ACC112 (cell line): ENCODE measurements around the gene MPEG1.

ENCODE experiments used
- H2AFZ ChIP-seq: fragments of 200-600 bp; sonication (generic); one replicate; pipeline ENCODE4 v1.6.0; 2017; ENCODE audit warnings: antibody characterized with exemption, low read length; ENCODE audit not compliant: unreplicated experiment
- H3K27ac ChIP-seq: fragments of 200-600 bp; sonication (generic); 2 replicates; pipeline ENCODE4 v1.5.1; 2014; ENCODE audit warnings: low read depth, mild to moderate bottlenecking, antibody characterized with exemption, low read length, moderate library complexity
- H3K27me3 ChIP-seq: fragments of 200-600 bp; sonication (generic); 2 replicates; pipeline ENCODE4 v1.6.1; 2014; ENCODE audit warnings: mild to moderate bottlenecking, antibody characterized with exemption, low read length, moderate library complexity, mixed read lengths; ENCODE audit not compliant: insufficient read depth
- H3K36me3 ChIP-seq: fragments of 200-600 bp; sonication (generic); 2 replicates; pipeline ENCODE4 v1.6.1; 2016; ENCODE audit warnings: mild to moderate bottlenecking, antibody characterized with exemption, low read length, moderate library complexity, mixed read lengths; ENCODE audit not compliant: insufficient read depth
- H3K4me1 ChIP-seq: fragments of 200-600 bp; sonication (generic); one replicate; pipeline ENCODE4 v1.6.1; 2016; ENCODE audit warnings: low read length, mixed read lengths; ENCODE audit not compliant: insufficient read depth, unreplicated experiment, control insufficient read depth
- H3K4me3 ChIP-seq: fragments of 200-600 bp; sonication (generic); 2 replicates; pipeline ENCODE4 v1.5.1; 2014; ENCODE audit warnings: mild to moderate bottlenecking, low read depth, low read length
- H3K79me2 ChIP-seq: fragments of 200-600 bp; sonication (generic); one replicate; pipeline ENCODE4 v1.6.0; 2016; ENCODE audit warnings: low read length; ENCODE audit not compliant: control insufficient read depth, unreplicated experiment, insufficient read depth

The MPEG1 gene

DNA sequence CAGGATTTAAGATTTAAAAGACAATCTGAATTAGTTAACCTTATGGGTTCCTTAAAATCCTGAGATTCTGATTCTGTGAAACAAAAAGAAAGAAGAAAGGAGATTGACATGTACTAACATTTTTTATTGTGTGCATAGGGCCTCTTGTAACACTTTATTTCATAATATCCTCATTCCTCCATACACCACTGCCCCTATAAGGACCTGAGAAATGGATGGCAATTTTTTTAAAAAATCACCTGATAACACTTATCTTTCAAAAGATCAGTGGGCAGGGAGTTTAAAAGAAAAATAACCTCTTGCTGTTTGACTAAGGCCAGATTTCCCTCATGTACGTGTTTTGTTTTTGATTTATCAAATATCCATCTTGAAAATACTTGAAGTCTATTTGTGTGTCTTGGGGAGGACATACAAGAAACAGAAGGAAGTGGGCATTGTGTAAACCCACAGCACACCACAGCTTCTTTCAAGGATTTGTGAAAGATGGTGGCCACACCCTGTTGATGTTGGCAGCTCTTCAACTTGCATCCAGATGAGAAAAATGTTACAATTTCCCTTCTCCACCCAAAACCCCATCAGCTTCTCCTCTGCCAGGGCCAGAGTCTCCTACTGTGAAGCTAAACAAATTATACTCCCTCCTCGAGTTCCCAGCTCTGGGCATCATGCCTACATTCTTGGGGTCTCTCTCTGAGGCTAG is 35.0 kb upstream of the MPEG1 start:
- Histone ChIP-seq H3K79me2 (no peaks in the 10 kb centered on the region), H3K4me3 (peak overlapping the region; percentile 11; the same call in 1 of the 2 replicates), H3K4me1 (peaks cover 25% of the 10 kb centered on the region), H3K27me3 (no peaks in the 10 kb centered on the region), H2AFZ (no peak overlapping the region), H3K27ac (peak overlapping the region; percentile 54), H3K36me3 (no peaks in the 10 kb centered on the region)

GRCh38 chr11:59243633-59244032 is 30.9 kb upstream of the MPEG1 start:
- Histone ChIP-seq H3K4me3 (no peak overlapping the region), H3K27me3 (no peaks in the 10 kb centered on the region), H3K79me2 (no peaks in the 10 kb centered on the region), H3K4me1 (peaks cover 23% of the 10 kb centered on the region), H2AFZ (no peak overlapping the region), H3K27ac (no peak overlapping the region), H3K36me3 (no peaks in the 10 kb centered on the region)

DNA sequence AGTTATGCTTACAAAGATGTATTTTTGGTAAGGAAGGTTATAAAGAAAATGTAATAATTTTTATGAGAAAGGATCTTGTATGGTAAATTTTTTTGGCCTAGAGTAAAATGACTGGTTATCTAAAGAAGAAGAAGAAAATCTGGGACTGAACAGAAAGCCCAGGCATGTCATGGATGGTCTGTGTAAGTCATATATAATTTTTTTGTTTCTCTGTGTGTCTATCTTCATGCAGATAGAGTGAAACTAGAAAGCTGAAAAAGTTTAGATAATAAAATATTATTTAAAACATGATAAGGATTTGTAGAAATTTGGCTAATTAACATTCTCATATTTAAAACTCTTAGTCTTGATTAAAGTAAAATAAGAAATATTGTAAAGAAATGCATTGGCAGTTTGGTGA is 27.6 kb upstream of the MPEG1 start:
- Histone ChIP-seq H3K27ac (no peak overlapping the region), H2AFZ (no peak overlapping the region), H3K4me1 (peaks cover 4% of the 10 kb centered on the region), H3K27me3 (no peaks in the 10 kb centered on the region), H3K4me3 (no peak overlapping the region), H3K79me2 (no peaks in the 10 kb centered on the region), H3K36me3 (no peaks in the 10 kb centered on the region)

DNA sequence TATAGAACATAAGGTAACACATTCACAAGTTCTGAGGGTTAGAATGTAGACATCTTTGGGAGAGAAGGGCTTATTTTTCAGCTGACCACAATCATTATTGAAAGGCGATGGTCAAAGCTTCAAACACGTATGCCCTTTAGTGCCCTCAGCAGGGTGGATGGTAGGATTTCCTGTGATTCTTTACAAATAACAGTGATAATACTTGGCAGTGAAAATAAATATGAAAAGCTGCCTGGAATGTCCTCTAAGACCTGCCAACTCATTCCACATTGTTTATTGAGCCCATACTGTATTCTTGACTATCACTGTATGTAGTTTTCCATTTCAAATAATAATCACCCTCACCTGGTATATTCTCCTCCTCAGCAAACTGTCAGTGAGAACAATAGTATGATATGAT is 13.7 kb upstream of the MPEG1 start:
- Histone ChIP-seq H3K36me3 (no peaks in the 10 kb centered on the region), H3K27ac (no peak overlapping the region), H3K27me3 (no peaks in the 10 kb centered on the region), H3K79me2 (no peaks in the 10 kb centered on the region), H3K4me3 (no peak overlapping the region), H2AFZ (no peak overlapping the region), H3K4me1 (peaks cover 45% of the 10 kb centered on the region)

DNA sequence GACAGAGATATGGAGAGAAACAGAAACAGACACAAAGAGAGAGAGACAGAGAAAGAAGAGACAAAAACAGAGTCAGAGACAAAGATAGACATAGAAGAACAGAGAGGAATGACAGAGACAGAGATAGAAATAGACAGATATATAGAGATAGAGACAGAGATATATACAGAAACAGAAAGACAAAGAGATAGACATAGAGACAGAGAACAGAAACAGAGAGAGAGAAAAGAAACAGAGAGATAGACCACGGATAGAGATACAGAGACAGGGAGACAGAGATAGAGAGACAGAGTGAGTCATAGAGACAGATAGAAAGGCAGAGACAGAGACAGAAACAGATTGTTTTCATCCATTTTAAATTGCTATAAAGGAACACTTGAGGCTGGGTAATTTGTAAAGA is 12.3 kb upstream of the MPEG1 start:
- no peaks in the 10 kb centered on the region for H3K36me3 ChIP-seq
- H3K79me2 ChIP-seq: no peaks in the 10 kb centered on the region
- H3K27ac ChIP-seq: peak overlapping the region; percentile 70
- peak overlapping the region; percentile 58 for H2AFZ ChIP-seq
- no peaks in the 10 kb centered on the region for H3K27me3 ChIP-seq
- no peak overlapping the region for H3K4me3 ChIP-seq
- peaks cover 59% of the 10 kb centered on the region for H3K4me1 ChIP-seq

GRCh38 chr11:59224351-59224928 is 11.7 kb upstream of the MPEG1 start:
- H3K79me2 ChIP-seq: no peaks in the 10 kb centered on the region
- H3K27me3 ChIP-seq: no peaks in the 10 kb centered on the region
- no peaks in the 10 kb centered on the region for H3K36me3 ChIP-seq
- H2AFZ ChIP-seq: peak overlapping the region; percentile 58
- H3K4me1 ChIP-seq: peaks cover 63% of the 10 kb centered on the region
- no peak overlapping the region for H3K4me3 ChIP-seq
- H3K27ac ChIP-seq: peak overlapping the region; percentile 70

GRCh38 chr11:59223611-59224010 is 10.9 kb upstream of the MPEG1 start:
- H3K4me3 ChIP-seq: no peak overlapping the region
- H3K36me3 ChIP-seq: no peaks in the 10 kb centered on the region
- no peaks in the 10 kb centered on the region for H3K27me3 ChIP-seq
- H3K79me2 ChIP-seq: no peaks in the 10 kb centered on the region
- H2AFZ ChIP-seq: peak overlapping the region; percentile 58
- 0 out of 2 replicates have a peak overlapping the region, but pooled peaks have one; percentile 70 for H3K27ac ChIP-seq
- peaks cover 63% of the 10 kb centered on the region for H3K4me1 ChIP-seq

DNA sequence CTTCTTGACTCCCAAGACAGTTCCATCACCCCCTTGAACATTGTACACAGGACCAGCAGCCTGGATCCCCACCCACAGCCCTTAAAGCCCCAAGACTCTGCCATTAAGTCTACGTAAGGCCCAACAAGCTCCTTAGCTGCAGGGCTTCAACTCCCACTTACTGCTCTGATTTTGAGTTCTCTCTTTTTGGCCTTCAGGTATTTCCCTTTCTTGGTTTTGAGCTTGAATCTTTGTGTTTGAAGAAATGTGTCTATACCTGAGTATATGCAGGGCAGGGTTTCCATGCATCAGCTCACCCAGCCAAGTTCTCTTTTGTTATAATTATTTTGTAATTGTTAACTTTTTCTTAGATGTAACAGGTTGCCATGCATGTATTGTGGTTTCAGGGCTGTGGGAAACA is 10.4 kb upstream of the MPEG1 start:
- H3K4me1 ChIP-seq: peaks cover 63% of the 10 kb centered on the region

GRCh38 chr11:59222464-59223060 is 9.8 kb upstream of the MPEG1 start:
- peaks cover 63% of the 10 kb centered on the region for H3K4me1 ChIP-seq
- no peaks in the 10 kb centered on the region for H3K79me2 ChIP-seq
- H2AFZ ChIP-seq: no peak overlapping the region
- H3K27me3 ChIP-seq: no peaks in the 10 kb centered on the region
- no peak overlapping the region for H3K4me3 ChIP-seq
- peak overlapping the region; percentile 73 for H3K27ac ChIP-seq
- no peaks in the 10 kb centered on the region for H3K36me3 ChIP-seq

More for the DNA sequence above, 10.4 kb upstream of the MPEG1 start:
- H3K27me3 ChIP-seq: no peaks in the 10 kb centered on the region
- H3K27ac ChIP-seq: no peak overlapping the region
- H3K4me3 ChIP-seq: no peak overlapping the region
- H3K79me2 ChIP-seq: no peaks in the 10 kb centered on the region
- H3K36me3 ChIP-seq: no peaks in the 10 kb centered on the region
- H2AFZ ChIP-seq: no peak overlapping the region

DNA sequence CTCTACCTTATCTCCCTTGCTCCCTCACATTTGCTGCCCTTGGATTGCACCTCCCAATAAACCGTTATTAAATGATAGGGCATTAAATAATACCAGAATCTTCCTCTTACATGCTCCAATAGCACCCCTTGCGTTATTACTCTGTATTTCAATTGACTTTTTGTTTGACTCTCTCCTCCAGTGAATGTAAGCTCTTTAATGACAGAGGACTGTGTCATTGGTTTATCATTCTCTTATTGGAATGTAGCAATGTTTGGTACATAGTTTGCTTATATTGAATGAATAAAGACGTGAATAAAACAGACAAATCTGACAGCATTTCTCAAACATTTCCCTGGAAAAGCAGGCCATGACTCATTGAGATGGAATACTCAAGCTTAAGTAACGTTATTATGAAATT is 8.7 kb upstream of the MPEG1 start:
- Histone ChIP-seq H3K79me2 (no peaks in the 10 kb centered on the region), H3K27me3 (no peaks in the 10 kb centered on the region), H3K36me3 (no peaks in the 10 kb centered on the region), H3K27ac (peak overlapping the region; percentile 73), H3K4me3 (peak overlapping the region; percentile 12; the same call in 1 of the 2 replicates), H3K4me1 (peaks cover 69% of the 10 kb centered on the region), H2AFZ (peak overlapping the region; percentile 56)

DNA sequence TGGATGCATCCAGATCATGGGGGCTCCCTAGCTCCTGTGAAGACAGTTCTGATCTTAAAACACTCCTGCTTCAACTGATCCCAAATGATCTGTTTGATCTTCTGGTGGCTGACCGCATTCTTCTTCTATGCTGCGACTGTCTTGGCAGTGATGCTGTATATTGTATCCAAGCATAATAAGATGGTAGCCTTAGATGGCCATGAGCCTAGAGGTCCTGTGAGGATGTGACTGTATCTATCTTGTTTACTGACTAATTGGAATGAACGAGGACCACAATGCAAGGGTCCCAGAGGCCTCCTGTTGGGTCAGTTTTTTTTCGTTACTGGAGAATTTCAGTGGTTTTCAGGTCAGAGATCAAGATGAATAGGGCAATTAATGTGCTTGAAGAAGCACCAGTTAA is 7.1 kb upstream of the MPEG1 start:
- Histone ChIP-seq H3K4me1 (peaks cover 56% of the 10 kb centered on the region), H2AFZ (no peak overlapping the region), H3K36me3 (no peaks in the 10 kb centered on the region), H3K27me3 (no peaks in the 10 kb centered on the region), H3K27ac (no peak overlapping the region), H3K4me3 (no peak overlapping the region), H3K79me2 (no peaks in the 10 kb centered on the region)
